ENCODE results near the gene LTBP2.

LTBP2 gene

GRCh38 chr14:74591394-74591793, 20.6 kb downstream of the LTBP2 start:
- DNase-seq (ENCODE audit: low read depth), result no peak

- DNase-seq (ENCODE audit: low read depth), result no peak
Observed at GRCh38 chr14:74589291-74589879, 22.7 kb downstream of the LTBP2 start.

- no peak for DNase-seq (ENCODE audit: low read depth)
Observed at GRCh38 chr14:74587363-74587707, 24.7 kb downstream of the LTBP2 start.

GRCh38 chr14:74586681-74587362, 25.2 kb downstream of the LTBP2 start:
- no peak for DNase-seq (ENCODE audit: low read depth)

GRCh38 chr14:74585406-74586335, 26.4 kb downstream of the LTBP2 start:
- no peak for DNase-seq (ENCODE audit: low read depth)

- DNase-seq (ENCODE audit: low read depth), result no peak
Observed at GRCh38 chr14:74584951-74585350, 27.1 kb downstream of the LTBP2 start.

GRCh38 chr14:74583689-74584434, 28.2 kb downstream of the LTBP2 start:
- no peak for DNase-seq (ENCODE audit: low read depth)

- no peak for DNase-seq (ENCODE audit: low read depth)
Observed at GRCh38 chr14:74582910-74583581, 29.0 kb downstream of the LTBP2 start.

GRCh38 chr14:74580275-74580672, 31.8 kb downstream of the LTBP2 start:
- DNase-seq (ENCODE audit: low read depth), result no peak

GRCh38 chr14:74579447-74580274, 32.4 kb downstream of the LTBP2 start:
- no peak for DNase-seq (ENCODE audit: low read depth)

- no peak for DNase-seq (ENCODE audit: low read depth)
Observed at GRCh38 chr14:74578479-74578878, 33.6 kb downstream of the LTBP2 start.

GRCh38 chr14:74577948-74578275, 34.1 kb downstream of the LTBP2 start:
- no peak for DNase-seq (ENCODE audit: low read depth)

GRCh38 chr14:74577247-74577947, 34.6 kb downstream of the LTBP2 start:
- no peak for DNase-seq (ENCODE audit: low read depth)

GRCh38 chr14:74575936-74576335, 36.1 kb downstream of the LTBP2 start:
- no peak for DNase-seq (ENCODE audit: low read depth)

- DNase-seq (ENCODE audit: low read depth), result no peak
Observed at GRCh38 chr14:74575507-74575906, 36.5 kb downstream of the LTBP2 start.

- no peak for DNase-seq (ENCODE audit: low read depth)
Observed at GRCh38 chr14:74574706-74575105, 37.3 kb downstream of the LTBP2 start.

- no peak for DNase-seq (ENCODE audit: low read depth)
Observed at GRCh38 chr14:74574090-74574433, 38.0 kb downstream of the LTBP2 start.

GRCh38 chr14:74573421-74574089, 38.5 kb downstream of the LTBP2 start:
- no peak for DNase-seq (ENCODE audit: low read depth)

- no peak for DNase-seq (ENCODE audit: low read depth)
Observed at GRCh38 chr14:74572726-74573301, 39.2 kb downstream of the LTBP2 start.

All from stromal cell of bone marrow (primary cell).